Metanephros (tissue), 1 donor: ENCODE data around the gene BRCC3. TPM values are rescaled to one million over a fixed set of nuclear protein-coding genes. Genes with fewer than 3 reads are reported as not detected.

ENCODE experiments used
- total RNA-seq: library from RNA; depleted of rRNA; stranded (reverse); fragments of >200 nt; gene quantifications from one replicate; pipeline ENCODE4 v1.2.3, GENCODE V29; 2014

Gene BRCC3
- 13.1 TPM for total RNA-seq

GRCh38 chrX:155070975-155071693 is at the start of gene BRCC3, which contains the start of the genes CMC4 and MTCP1:
Gene BRCC3 (plus strand): TSS chrX:155071508. CDS start chrX:155071528, 20 bp downstream.
Gene CMC4 (minus strand): TSS chrX:155071136. CDS start chrX:155064023, 7,113 bp downstream.
Gene MTCP1 (minus strand): TSS chrX:155071136. CDS start chrX:155066010, 5,126 bp downstream.

GRCh38 chrX:155022585-155022984 is 48.7 kb upstream of the BRCC3 start, which contains the start of gene F8:
Gene F8 (minus strand): TSS chrX:155022723. CDS start chrX:155022552, 171 bp downstream.

GRCh38 chrX:155026727-155027508 is 44.4 kb upstream of the BRCC3 start, which contains the start of gene FUNDC2:
Gene FUNDC2 (plus strand): TSS chrX:155026844. CDS start chrX:155026939, 95 bp downstream.

Other genes starting within 250 kb of the BRCC3 start
- not detected for gene SMIM9, start 236.8 kb upstream of the BRCC3 start, total RNA-seq
- 8.2 TPM for gene F8A1, start 185.2 kb upstream of the BRCC3 start, total RNA-seq
- 13.7 TPM for gene F8, start 48.8 kb upstream of the BRCC3 start, total RNA-seq
- gene FUNDC2, start 44.7 kb upstream of the BRCC3 start, total RNA-seq = 47.1 TPM
- 12.3 TPM for gene CMC4, start 372 bp upstream of the BRCC3 start, total RNA-seq
- 6.4 TPM for gene MTCP1, start 372 bp upstream of the BRCC3 start, total RNA-seq
- gene VBP1, start 145.0 kb downstream of the BRCC3 start, total RNA-seq = 29.9 TPM
- 2.0 TPM for gene RAB39B, start 193.0 kb downstream of the BRCC3 start, total RNA-seq